Subcutaneous adipose tissue (tissue), 4 donors: Measurements from ENCODE around the gene LTBP2. TPM values are rescaled to one million over a fixed set of nuclear protein-coding genes. Genes with fewer than 3 reads are reported as not detected.

Source experiments
- CTCF ChIP-seq: fragments of 450-650 bp; IDR thresholded peaks from one replicate; pipeline ENCODE4 v1.5.1; 2016; ENCODE audit warnings: low read depth, mild to moderate bottlenecking, control low read depth, antibody characterized with exemption, moderate library complexity
- total RNA-seq, 4 donors: library from RNA; depleted of rRNA; stranded (reverse); fragments of >200 nt; gene quantifications; one replicate each; pipeline ENCODE4 v1.1.0, GENCODE V29; 2016

LTBP2 gene
- total RNA-seq, 4 donors from 2014 or later = 39.6 to 109 (median 64.3) TPM

DNA sequence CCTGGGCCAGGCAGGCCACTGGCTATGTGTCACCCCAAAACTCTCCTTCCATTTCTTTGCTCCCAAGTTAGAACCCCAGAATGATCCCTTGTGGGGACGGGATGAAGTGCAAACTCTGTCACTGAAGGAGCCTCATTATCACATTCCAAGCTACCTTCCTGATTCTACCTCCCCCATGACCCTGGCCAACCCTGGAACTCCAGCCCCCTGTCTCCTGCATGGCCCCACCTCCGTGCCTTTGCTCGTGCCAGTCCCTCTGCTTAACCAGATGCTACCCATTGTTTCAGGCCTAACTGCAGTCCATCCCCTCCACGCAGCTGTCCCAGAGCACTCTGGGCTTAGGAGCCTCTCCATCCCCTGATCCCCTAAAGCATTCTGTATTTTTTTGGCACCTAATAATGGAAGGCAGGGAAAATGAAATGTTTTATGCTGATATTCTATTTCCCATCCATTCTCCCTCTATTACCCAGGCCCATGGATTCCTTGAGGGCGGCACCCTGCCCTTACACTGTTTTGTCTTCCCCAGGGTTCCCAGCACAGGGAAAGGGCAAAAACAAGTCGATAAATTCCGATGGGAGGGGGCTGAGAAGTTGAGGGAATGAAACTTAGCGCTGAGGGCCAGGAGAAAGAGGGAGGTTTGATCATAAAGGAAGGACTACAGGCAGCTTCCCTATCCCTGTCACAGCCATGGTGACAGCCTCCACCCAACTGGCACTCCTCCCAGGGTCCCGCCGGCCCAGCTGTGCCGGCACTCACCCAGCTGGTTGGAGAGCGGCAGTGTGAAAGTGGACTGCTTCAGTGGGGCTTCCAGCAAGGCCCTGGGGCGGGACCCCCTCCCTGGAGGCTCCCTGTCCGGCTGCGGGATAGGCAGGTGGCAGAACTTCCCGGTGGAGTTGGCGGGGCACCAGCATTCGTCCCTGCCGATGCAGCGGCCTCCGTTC is 60.3 kb downstream of the LTBP2 start:
- TF ChIP-seq CTCF = no peak

DNA sequence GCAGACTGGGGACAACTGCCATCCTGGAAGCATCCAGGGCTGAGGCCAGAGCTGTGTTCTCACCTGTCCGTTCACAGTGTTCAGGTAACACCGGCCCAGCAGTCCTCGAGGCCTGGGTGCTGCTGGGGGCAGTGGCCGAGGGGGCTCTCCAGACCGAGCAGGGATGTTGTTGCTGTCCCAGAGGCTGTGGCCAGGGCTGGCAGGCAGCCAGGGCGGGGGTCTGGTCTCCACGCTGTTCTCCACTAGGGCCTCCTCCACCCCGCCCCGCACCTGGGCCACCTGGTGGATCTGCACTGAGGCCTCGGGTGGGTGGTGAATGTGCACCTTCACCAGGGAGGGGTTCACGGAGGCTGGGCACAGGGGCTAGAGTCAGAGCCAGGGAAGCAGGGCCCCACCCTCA is 61.0 kb downstream of the LTBP2 start:
- no peak for TF ChIP-seq CTCF

GRCh38 chr14:74550071-74550470 is 62.0 kb downstream of the LTBP2 start:
- TF ChIP-seq CTCF = no peak

- TF ChIP-seq CTCF = no peak
Observed at GRCh38 chr14:74549588-74549987, 62.4 kb downstream of the LTBP2 start.

GRCh38 chr14:74548881-74549280 is 63.2 kb downstream of the LTBP2 start:
- no peak for TF ChIP-seq CTCF

GRCh38 chr14:74547331-74547927 is 64.6 kb downstream of the LTBP2 start:
- TF ChIP-seq CTCF = no peak

DNA sequence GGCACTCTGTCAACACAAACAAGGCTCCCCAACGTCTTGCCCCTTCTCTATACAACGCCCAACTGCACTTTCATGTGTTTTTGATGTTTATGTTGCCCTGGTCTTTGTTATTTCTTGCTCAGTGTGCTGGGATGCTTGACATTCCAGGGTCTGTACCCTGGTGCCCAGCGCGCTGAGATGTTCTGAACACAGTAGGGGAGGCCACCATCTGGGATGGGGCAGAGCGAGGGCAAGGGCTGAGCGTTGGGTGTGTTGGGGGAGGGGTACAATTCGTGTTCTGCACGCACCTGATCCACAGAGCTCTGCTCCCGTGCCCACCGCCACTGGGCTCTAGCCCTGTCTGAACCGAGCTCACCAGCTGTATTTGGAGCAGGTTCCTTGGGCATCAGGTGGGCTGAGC is 65.6 kb downstream of the LTBP2 start:
- no peak for TF ChIP-seq CTCF
